GM21619 (cell line): ENCODE data around the gene GPR39.

Experiments
- ATAC-seq: cut with Tn5 transposase; IDR thresholded peaks from one replicate; pipeline ENCODE4 v1.9.1; 2021; ENCODE audit not compliant: unreplicated experiment

Gene GPR39

DNA sequence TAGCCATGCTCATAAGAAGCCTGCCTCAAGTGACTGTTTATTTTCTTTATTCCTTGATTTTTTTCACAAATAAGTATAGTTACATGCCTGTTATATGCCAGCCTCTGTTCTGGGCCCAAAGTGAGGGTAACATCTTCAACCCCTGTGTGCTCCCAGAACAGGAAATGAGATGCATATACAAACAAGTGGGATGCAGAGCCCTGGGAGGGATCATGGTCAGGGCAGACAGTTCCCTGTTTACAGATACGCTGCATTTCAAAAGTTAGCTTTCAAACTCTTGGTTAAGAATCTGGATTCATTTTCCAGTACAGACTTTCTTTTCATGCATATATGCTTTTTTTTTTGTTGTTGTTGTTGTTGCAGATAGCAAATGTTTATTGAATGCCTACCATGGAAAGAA is 24.4 kb downstream of the GPR39 start:
- no peak for ATAC-seq

DNA sequence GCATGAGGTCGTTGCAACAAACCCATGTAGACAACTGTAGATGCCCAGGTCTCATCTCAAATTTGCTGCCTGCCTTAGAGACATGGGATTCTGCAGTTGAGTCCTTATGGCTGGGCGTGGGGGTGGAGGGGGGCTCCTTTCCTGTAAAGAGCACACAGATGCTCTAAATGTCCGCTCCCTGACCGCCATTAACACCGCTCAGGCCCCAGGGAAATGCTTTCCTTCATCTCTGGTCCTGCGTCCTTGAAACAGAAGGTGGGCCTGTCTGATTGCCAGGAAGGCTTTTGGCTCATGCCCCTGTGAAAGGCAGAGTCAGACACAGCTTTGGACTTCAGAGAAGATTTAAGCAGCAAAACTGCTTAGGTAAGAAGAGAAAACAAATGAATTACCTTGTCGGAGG is 25.7 kb downstream of the GPR39 start:
- ATAC-seq, result no peak

DNA sequence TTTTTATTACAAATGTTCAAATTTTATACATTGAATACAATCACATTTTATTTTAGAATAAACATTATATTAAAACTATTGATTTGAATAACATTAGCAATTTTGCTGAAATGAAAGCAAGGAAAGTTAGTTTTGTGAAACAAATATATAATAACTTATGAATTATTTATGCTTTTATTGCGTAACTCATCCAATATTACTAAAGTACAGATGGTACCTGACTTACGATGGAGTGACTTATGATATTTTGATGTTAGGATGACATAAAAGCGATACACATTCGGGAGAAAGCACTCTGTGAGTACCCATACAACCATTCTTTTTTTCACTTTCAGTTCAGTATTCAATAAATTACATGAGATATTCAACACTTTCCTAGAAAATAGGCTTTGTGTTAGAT is 26.5 kb downstream of the GPR39 start:
- no peak for ATAC-seq

DNA sequence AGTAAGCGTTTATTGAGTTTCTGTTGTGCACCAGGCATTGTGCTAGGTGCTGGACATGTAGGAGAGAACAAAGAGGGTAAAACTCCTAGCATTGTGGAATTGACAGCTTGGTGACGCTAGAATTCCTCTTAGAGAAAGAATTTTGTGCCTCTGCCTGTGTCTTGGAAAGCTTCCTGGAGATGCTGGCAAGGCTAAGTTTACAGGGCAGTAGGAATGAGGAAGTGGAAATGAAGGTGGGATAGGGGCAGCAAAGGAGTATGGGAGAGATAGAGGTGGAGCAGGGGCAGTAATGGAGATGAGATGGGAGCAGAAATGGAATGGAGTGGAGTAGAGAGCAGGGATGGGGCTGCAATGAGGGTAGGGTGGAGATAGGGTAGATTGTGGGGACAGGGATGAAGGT is 29.8 kb downstream of the GPR39 start:
- ATAC-seq, result no peak

DNA sequence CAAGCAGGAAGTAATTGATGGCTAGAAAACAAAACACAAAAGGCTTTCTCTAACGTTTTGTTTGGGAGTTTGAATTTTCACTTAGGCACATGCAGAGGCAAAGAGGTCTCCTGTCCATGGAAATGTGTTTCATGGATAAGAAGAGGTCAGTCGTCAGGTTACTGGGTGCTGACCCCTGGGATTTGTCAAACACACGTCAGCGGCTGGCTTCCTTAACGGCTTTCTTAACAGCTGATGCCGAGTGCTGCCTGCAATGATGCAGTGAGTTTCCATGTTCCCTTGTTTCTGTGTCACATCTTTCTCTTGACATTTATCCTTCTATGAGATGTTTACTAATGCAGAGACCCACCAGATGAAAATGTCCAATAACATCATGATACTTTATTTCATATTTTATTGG is 31.7 kb downstream of the GPR39 start:
- no peak for ATAC-seq

DNA sequence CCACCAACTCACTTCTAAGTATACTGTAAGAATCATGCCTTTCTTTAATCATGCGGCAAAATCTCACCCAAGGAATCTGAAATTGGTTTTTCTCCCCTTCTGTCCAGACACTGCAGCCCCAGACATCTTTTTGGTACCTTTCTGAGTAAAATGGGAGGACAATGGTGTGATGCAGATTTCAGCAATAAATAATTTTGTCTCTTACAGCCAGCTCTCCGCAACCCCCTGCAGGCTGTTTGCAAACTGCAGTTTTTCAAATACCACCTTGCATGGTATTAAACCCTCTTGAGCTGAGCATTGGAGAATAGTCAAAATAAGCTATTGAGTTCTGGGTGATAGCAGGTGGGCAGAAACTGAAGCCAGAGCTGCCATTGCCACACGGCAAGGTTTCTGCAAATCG is 32.2 kb downstream of the GPR39 start:
- no peak for ATAC-seq

DNA sequence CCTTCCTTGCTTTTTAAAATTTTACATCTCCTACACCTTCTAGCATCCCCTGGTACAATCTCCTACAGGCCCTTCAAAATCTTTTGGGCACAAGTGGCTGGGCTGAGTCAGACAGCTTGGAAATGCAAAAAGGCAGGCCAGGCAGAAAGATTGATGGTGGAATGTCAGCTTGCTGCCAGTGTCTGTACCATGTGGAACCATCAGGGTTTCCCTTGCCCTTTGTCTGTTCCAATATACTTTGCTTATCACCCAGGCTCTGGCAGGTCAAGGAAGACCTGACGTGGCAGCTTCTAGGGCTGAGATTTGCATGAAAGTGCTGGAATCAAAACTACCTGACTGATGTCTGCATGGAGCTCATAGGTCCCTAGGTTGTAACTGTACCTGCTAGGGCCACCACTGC is 33.3 kb downstream of the GPR39 start:
- ATAC-seq, result no peak

DNA sequence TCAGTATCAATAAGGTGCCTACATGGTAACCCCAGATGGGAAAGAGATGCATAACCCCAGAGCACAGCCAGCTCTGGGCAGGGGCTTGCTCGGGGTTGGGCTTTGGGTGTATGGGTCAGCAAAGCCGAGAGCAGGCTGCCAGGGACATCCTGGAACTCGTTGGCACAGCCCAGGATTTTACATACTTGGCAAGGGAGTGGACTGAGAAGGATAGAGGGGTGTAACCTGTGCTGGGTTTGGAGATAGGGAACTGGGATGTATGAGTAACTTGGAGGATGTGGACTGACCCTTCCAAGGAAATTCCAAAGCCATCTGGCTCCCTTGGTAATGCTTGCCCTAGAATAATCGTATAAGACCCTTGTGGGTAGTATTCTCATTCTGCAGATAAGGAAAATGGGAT is 44.2 kb downstream of the GPR39 start:
- ATAC-seq, result no peak

DNA sequence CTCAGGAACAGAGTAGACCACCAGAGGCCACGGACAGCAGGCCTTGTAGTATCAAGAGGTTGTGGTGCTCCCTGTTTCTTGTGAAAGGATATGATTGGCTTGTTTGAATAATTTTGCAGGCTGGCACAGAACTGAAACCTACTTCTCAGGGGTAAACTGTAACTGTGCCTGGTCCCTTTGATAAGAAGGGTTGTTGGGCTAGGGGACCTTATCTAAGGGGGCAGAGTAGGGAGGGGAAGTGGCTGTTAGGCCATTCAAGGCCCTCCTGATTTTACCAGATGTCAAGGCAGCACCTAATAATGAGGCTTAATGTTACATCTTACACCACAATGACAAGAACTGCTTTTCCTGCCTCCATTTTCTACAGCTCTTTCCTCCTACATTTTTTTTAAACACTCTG is 45.6 kb downstream of the GPR39 start:
- no peak for ATAC-seq

DNA sequence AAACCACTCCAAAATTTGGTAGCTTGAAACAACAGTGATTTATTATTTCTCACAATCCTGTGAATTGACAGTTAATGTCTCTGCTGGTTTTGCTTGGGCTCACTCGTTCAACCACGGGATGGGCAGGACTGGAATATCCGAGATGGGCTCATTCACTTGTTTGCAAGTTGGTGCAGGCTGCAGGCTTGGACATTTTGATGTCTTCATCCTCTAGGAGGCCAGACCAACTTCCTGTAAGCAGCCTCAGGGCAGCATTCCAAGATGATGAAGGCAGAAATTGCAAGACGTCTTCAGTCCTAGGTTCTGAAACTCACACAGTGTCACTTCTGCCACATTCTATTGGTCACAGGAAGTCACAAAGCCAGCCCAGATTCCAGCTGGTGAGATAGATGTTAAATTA is 47.1 kb downstream of the GPR39 start:
- no peak for ATAC-seq

DNA sequence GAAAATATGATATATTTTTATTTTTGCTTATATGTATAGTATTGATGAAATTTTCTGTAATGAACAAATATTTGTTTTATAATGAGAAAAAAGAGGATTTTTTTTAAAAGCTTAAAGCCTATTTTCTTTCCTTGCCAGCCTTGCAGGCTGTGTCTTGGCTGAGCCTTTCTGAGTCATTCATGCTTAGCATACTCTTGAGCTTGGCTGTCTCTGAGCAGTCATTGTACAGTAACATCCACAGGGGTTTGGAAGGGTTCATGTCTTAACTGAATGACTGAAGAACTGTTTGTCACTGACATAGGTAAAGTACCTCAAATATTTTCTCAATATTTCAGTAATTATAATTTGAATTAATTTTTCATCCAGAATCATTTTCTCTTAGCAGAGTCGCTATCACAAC is 49.3 kb downstream of the GPR39 start:
- ATAC-seq, result no peak

DNA sequence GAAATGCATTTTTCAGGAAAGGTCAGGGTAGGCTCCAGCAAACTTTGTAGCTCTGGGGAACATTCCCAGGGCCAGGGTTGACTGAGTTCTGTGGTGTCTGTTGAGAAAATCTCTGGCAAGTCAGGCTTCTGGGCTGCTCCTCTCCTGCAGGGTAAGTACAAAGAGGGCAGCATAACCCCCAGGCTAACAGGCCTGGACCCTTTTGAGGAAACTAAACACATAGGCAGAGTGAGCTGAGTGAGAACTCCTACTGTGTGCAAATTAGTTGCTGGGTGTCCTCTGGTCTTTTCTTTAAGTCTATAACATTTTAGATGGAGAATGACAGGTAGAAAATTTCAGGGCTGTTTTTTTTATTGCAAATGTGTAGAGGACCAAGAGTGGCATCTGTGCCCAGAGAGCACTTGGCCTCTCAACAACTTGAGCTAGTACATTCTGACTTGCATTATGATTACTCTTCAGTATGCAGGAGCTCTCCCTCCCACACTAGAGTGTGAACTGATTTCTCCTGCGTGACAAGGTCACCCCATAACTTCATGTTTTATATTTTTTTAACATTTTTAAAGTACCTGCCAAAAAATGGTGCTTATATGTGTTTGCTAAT is 49.9 kb downstream of the GPR39 start:
- ATAC-seq, result no peak

DNA sequence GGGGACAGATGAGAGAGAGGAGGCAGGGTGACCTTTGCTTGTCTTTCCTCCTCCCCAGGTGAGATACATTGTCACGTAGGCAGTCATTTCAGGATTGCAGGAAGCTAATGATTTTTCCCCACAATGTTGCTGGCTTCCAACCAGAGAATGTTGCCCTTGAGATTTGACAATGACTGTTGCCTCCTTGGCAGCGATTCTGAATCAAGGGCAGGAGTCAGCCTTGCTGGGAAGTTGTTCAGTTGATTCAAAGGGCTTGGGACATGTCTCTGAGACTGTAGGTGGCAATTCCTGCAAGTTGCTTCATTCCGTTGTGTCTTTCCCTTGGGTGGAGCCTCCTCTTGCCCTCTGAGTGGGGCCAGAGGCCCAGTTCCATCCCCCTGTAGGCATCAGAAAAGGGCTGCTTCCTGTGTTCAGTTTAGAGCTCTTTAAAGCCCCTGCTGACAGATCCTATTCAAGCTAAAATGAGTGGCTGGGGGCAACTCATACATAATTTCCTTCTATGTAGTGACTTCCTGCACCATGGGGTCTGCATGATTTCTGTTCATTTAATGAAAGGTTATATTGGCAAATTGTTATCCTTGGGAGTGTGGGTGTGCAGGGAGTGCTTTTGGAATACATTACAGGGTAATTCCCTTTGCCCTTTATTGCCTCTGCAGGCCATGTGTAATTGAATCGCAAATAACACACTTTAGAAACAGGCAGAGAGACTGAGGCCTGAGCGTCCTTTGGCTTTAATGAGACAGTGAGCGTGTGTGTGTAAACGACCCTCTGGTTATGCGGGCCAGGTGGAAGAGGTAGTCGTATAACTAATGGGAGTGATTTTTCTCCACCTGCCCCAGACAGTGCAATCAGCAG is 52.4 kb downstream of the GPR39 start:
- ATAC-seq, result no peak

DNA sequence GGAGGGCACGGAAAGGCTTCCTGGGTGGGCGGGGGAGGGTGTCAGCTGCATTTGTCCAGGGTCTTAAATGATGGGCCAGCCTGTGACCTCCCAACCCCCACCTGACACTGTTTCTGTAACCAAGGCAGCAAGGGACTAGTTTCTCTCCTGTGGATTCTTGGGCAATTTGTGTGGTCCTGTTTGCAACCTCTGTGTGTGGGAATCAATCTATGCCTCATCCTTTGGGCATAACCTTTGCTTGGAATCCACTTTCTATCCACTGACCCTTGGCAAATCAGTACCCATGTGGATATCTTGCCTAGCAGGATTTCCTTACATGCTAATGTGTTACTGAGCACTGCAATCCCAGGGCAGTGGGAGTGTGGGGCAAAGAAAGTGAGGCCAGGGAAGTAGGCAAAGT is 54.1 kb downstream of the GPR39 start:
- ATAC-seq, result no peak

DNA sequence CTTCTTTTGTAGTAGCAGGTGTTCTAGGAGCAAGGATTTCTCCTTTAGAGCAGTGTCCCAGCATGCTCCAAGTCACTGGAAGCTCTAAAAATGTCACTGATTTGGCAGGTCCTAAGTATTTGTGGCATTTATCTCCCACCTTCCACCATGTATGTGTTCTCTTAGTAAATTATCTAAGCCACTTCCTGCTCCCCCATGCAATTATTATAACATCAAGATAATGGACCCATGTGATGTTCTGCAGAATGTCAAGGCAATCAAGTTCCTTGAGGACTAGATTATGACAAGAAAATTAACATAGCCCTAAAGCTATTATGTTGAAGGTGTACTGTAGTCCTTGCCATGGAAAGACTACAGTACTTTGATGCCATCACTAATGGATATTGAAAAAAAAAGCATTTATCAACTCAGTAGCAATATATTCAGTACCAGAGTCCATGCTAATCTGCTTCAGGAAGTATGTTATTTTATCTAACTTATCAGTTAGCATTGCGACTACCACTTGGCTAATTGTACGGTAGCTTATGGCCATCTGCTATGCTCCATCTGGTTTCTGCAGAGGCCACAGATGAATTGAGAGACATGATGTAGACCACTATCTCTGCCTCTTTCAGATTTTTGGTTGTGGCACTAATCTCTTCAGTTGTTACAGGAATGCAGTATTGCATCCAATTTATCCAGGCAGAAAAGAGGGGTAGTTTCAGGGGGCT is 56.7 kb downstream of the GPR39 start:
- ATAC-seq, result no peak

DNA sequence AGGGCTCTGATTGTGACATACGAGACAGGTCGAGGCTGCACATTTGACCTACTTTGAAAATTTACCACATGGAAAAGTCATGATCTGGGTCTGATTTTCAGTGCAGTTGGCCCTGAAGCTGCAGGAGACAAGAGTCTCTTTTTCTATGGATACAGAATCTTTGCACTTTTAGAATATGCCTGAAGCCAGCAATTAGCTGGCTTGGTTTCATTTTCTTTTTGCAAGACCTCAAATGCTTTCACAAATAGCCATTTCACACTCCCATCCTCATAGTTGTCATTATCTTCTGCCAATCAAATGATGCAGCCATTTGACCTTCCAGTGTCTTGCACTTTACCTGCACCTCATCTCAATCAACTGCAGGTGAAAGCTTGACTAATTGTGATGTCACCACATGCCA is 59.0 kb downstream of the GPR39 start:
- no peak for ATAC-seq

DNA sequence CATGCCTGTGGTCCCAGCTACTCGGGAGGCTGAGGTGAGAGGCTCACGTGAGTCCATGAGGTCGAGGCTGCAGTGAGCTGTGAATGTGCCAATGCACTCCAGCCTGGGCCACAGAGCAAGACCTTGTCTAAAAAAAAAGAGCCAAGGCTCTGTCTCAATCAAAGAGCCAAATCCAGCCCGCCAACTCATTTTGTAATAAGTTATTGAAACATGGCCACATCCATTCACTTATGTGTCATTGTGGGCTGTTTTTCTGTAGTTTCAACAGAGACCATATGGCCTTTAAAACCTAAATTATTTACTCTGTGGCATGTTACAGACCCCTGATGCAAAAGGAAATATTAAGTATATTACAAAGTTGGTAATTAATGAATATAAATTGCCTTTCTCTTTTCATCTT is 60.8 kb downstream of the GPR39 start:
- ATAC-seq, result no peak

DNA sequence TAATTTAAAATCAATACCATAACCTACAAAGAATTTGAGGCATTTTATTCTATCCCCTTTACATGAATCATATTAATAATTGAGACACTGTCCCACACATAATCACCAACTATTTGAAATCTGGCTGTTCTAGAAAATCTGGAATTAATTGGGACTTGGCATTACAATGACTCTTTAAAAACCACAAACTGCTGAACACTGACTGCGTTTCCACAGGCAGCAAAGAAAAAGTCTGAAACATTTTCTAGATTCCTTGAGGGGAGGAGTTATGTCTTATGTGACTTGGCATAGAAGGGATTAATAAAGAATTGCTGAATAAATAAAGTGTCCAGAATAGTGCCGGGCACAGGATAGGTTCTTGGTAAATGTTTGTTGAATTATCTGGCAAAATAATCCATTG is 61.4 kb downstream of the GPR39 start:
- ATAC-seq, result no peak

DNA sequence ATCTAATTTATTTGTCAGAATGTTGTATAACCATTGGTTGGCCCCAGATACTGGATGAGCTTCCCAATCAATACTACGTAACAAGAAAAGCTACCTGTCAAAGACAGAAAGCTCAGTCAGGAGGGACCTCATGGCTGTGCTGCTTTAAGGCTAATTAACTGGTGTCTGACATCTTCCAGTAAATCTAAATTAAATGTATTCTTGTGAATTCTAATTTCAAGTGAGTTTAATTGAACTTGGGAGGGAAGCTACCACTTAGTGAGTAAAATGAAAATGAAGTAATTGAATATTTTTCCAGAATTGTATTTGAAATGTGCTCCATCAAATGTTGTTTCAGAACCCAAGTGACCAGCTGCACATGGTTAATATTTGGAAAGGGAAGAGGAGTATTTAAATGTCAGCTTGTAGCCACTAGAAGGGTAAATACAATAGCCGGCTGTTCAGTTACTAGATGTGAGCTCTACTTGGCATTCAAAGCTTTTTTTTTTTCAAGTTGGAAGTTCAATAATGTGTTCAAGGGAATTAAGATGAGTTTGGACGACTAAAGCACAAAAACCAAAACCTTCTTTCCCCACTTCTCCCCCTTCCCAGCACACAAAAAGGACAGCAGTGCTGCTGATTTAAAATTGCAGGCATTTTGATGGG is 62.0 kb downstream of the GPR39 start:
- no peak for ATAC-seq

DNA sequence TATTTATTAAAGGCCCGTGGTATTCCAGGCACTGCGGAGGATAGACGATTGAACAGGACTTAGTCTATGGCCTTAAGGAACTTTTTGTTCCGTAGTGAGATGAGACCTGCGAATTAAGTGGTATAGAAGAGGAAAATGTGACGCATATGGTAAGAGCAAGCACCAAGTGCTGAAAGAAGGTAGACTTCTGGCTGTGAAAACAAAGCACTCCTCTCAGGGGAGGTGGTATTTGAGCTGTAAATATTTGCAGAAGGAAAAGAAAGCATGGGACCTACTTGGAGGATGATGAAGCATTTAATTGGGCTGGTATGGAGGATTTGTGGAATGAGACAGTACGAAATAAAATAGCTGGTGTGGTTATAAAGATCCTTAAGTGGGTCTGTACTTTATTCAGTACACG is 62.5 kb downstream of the GPR39 start:
- ATAC-seq, result no peak

DNA sequence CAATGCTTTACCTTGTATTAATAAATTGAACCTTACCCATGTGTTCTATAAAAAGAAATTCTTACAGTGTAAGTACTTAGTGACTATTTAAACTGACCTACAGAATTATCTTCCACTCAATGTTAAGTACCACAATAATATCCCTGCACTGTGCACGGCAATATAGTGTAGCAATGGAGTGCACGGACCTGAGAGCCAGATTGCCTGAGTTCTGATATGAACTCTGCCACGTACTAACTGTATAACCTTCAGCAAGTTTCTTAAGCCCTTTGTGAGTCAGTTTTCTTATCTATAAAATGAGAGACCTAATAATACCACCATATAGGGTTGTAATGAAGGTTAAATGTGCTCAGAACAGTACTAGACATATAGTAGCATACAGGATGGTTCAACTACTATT is 66.2 kb downstream of the GPR39 start:
- no peak for ATAC-seq

DNA sequence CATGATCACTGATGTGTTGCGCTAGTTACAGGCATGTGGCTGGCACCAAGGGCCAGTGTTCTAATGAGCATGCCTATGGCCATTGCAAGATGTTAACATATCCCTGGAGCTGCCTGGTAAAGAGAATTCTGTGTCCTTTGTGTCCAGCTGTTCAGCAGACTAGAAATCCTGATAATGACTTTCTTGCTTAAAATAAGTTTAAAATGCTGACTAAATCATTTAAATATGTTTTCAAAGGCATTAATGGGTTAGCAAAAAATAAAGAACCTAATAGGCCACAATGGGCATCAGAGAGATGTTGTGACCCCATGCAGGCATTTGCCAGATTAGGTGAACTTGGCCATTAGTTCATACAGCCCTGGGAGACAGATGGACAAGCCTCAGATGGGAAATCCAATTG is 67.5 kb downstream of the GPR39 start:
- no peak for ATAC-seq
